ENCODE data around the gene CACHD1. TPM values are rescaled to one million over a fixed set of nuclear protein-coding genes. Genes with fewer than 3 reads are reported as not detected.
A peak's percentile ranks its signal among the peaks of the same experiment; 100 is the strongest.

CACHD1 gene
- total RNA-seq, 1 donor from 2014 or later, result not detected

DNA sequence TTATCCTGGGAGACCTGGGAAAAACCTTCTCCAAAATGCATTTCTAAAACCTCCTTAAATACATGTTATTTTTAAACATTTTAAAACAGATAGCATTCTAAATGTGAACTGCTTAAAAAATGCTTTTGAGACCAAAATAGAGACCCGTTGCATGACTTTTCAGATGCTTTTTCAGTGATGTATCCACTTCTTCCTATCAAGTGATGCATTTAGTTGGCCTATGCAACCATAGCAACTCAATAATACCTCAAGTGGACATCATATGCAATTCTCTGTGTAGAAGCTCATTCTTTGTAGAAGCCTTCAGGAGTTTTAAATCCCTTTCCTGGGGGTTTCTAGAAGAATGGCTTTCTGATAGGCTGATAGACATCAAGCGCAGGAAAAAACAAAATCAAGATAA lies 180.5 kb downstream of the CACHD1 start:
- no peak for DNase-seq (ENCODE audit: low read depth)

DNA sequence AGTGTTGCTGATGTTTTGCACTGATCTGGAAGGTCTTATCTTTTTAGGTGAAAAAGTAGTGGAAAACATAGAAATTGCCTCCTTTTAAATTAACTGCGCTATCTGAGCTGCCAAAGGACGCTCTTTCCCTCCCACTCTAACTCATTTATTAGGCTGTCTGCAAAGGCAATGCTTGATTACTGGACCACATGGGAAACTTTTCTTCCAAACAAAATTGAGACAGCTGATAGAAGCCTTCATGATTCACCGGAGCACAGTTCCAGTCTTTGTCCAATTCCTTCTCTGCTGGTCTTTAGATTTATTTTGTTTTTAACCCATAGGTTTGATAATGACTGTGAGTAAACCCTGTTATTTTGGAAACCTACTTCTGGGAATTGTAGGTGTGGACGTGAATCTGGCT lies 181.9 kb downstream of the CACHD1 start:
- DNase-seq (ENCODE audit: low read depth), result no peak

- no peak for DNase-seq (ENCODE audit: low read depth)
Measured at GRCh38 chr1:64653466-64653865, 183.5 kb downstream of the CACHD1 start.

DNA sequence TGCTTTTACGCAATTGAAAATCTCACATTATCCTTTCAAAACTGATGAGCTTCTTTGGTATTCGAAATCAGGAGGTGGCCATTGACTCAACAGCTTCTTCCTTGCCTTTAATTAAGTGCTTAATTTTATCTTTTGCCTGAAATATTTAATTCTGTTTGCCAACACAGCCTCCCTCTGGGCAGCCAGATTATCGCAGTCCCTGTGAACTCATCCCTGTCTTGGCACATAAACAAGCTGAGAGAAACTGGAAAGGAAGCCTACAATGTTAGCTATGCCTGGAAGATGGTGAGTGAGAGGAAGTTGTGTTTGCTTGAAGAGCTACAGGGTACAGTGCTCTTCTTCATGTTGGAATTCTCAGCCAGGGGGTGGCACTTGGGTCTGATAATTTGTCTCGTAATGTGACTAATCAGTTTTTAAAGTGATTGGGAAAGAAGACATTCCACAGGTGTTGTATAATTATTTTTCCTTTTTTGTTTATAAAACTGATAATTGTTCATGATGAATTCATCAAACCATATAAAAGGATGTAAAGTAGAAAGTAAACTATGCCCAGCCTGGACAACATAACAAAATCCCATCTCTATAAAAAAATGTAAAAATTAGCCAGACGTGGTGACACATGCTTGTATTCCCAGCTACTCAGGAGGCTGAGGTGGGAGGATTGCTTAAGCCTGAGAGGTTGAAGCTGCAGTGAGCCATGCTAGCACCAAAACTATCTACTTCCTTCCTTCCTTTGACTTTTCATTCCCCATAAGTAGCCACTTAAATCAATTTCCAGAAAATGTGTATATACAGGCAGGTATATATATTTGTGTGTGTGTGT lies 184.8 kb downstream of the CACHD1 start:
- no peak for DNase-seq (ENCODE audit: low read depth)

DNA sequence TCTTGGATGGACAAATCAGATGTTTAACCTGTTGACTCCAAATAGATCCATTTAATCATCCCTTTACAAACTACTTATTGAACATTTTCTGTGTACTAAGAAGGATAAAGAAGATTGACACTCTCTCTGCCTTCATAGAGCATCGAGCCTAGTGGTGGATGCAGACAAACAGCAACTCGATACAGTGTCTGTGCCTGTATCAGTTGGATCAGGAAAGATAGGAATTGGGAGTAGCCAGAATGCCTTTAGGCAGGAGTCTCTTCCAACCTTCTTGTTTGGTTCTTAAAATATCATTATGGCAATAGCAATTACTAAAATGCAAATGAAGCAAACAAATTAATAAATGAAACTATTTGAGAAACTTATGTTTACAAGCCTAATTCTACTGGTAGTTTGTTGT lies 185.9 kb downstream of the CACHD1 start:
- no peak for DNase-seq (ENCODE audit: low read depth)

- no peak for DNase-seq (ENCODE audit: low read depth)
Measured at GRCh38 chr1:64659478-64660138, 189.7 kb downstream of the CACHD1 start.

- DNase-seq (ENCODE audit: low read depth), result no peak
Measured at GRCh38 chr1:64663668-64664067, 193.7 kb downstream of the CACHD1 start.

DNA sequence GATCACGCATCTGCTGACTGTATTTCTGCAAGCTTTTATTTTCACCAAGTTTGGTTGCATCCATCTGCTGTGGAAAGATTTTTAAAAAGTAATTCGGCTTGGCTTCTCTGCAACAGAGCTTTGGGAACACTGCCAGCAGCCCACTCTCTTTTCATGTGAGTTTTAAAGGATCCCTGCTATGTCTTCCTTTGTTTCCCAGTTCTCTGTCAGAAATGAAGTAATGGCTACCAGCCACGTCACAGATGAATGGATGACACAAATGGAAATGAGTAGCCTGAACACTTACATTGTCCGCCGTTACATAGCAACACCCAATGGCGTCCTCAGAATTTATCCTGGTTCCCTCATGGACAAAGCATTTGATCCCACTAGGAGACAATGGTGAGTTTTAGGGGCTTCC lies 194.4 kb downstream of the CACHD1 start:
- no peak for DNase-seq (ENCODE audit: low read depth)

DNA sequence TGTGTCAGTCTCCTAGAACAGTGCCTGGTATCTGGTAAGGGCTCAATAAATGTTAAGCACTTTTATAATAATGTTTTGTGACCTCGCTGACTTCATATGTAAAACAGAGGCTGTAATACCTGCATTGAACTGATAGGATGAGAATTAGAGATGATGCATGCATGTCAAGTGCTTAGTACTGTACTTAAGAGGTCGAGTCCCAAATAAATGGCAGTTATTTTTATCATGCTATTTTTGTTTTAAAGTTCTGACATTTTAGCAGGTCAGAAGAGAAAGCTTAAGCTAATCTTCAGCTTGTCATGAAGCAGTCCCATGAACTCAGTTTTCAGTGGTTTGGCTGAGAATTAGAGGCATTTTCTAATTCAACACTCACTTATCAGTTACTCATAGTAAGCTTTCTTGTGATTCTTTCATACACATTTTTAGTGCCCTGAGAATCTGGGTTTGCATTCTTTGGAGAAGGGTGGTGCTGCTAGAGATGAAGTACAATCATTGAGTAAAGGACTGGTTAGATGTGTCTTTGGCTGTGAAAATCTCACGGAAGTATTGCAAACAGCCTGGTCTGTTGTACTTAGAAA lies 199.3 kb downstream of the CACHD1 start:
- DNase-seq (ENCODE audit: low read depth), result no peak

DNA sequence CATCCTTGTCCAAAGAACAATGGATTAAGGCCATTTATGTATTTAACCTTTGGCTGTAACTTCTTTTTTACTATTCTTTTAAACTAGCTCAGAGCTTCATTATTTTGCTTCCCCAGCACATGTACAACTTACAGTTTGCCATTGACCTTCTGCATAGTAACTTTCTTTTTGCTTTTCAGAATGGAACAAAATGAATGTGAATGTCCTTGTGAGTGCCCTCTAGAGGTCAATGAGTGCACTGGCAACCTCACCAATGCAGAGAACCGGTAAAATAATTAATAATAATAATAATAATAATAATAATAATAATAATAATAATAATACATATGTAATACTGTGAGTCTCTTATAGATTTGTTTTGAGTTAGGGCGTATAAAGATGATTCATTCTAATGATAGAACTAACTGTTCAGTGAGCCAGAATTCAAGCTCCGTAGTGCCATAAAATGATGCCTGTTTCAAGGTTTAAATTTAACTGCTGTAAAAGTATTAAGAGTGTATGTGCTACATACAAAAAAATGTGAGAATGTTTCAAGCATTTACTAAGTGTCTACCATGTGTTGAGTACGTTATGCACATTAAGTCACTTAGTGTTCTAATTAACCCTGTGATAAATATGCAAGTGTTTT lies 205.9 kb downstream of the CACHD1 start:
- peak; percentile 33 for DNase-seq (ENCODE audit: low read depth)

- no peak for DNase-seq (ENCODE audit: low read depth)
Measured at GRCh38 chr1:64676386-64676785, 206.5 kb downstream of the CACHD1 start.

GRCh38 chr1:64677532-64677931 lies 207.6 kb downstream of the CACHD1 start:
- no peak for DNase-seq (ENCODE audit: low read depth)

GRCh38 chr1:64678366-64678765 lies 208.4 kb downstream of the CACHD1 start:
- DNase-seq (ENCODE audit: low read depth), result no peak

DNA sequence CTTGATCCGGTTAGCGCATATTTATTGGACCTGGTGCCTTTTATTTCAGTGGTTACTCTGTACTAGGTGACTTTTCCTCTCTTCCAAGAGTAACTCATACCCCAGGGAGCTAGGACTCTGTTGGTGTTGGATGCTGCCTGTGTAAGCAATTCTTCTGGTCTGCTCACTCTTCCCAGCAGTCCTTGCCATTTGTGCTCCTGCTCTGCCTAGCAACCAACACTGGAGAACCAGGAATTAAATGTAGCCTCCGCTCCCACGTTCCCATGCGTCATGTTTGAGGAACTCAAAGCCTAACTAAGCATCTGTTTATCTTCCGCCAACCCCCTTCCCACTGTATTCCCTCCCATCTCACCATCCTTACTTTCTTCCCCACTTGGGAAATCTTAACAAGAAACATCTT lies 209.2 kb downstream of the CACHD1 start:
- no peak for DNase-seq (ENCODE audit: low read depth)

GRCh38 chr1:64680599-64680998 lies 210.7 kb downstream of the CACHD1 start:
- DNase-seq (ENCODE audit: low read depth), result peak; percentile 66

GRCh38 chr1:64681043-64681442 lies 211.1 kb downstream of the CACHD1 start:
- DNase-seq (ENCODE audit: low read depth), result no peak

GRCh38 chr1:64683419-64683818 lies 213.5 kb downstream of the CACHD1 start:
- no peak for DNase-seq (ENCODE audit: low read depth)

DNA sequence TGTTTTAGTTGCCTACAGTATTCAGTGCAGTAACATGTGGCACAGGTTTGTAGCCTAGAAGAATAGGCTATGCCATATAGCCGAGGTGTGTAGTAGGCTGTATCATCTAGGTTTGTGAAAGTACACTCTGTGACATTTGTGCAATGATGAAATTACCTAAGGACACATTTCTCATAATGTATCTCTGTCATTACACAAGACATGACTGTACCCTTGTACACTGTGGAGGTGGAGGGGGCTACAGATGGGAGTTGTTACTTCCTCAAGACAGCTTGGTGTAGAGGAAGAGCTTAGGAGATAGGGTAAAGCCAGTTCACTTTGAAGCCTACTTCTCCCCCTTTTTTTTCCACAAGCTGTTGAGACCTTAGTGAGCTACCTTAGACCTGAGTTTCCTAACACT lies 215.3 kb downstream of the CACHD1 start:
- DNase-seq (ENCODE audit: low read depth), result no peak

DNA sequence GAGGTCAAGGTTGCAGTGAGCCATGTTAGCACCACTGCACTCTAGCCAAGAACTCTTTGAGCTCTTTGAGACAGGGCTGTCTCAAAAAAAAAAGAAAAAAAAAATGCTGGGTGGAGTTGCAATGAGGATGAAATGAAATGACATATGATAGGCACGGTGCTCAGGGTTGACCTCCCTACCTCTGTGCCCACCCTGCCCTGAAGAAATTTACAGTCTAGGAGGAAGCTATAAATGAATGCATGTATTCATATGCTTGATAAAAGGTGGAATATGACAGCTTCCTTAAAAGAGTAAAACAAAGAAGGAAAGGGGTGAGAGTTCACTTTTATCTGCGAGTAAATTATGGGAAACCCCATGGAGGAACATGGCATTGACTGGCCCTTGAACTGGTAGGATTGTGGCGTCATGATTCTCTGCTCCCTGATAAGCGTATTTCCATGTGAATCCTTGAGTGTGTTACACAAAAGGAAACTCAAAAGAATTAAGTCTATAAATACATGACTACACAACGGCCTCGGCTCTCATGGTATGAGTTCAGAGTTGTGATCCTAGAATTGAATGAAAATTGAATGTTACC lies 215.9 kb downstream of the CACHD1 start:
- DNase-seq (ENCODE audit: low read depth), result no peak

DNA sequence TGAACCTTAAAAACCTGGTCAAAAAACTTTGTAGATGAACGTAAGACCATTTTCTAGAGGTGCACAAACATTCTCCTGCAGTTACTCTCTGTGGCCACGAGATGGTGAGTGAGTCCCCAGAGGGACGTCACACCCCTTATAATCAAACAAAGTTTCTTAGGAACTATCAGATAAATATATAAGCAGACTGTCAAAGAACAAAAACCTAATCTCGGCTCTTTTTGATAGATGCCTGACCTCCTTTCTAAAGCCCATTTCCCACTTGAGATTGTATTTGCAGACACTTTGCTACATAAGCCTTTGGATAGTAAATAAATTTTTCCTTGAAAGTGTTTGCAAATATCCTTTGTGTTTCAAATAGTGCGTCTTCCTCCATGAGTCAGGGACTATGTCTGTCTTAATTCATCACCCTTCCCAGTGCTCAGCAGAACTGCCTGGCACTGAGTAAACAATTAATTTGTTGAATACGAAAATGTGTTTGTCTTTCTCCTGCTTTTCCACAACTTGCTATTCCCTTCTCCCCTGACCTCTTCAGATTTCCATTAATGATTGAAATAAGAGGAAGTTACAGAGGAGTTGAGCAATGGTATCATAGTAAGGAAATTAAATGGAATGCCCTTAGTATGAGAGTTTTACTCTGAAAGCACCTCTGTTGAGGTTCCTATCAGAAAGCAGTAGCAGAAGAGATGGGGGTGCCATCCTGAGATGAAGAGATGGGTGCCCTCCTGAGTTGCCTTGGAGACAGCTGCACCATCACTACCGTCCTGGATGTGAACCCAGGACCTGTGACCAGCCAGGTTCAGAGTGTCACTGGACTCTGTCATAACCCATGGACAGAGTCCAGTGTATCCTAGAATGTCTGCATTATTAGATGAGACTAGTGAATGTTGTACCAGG lies 217.1 kb downstream of the CACHD1 start:
- peak; percentile 59 for DNase-seq (ENCODE audit: low read depth)

Measured in myocyte (in vitro differentiated cells).